Measurements from ENCODE around the gene PTPRE.

GRCh38 chr10:128036746-128037543 is 130.0 kb downstream of the PTPRE start:
- TF ChIP-seq CTCF (IDR thresholded peaks at IDR 0.05; ENCODE audit: insufficient read depth, low read length) (no peak), GABPA (IDR thresholded peaks at IDR 0.05; ENCODE audit: low read depth) (no peak), POLR2AphosphoS5 (IDR thresholded peaks at IDR 0.05; ENCODE audit: low read depth) (no peak), SPI1 (IDR thresholded peaks at IDR 0.05; ENCODE audit: borderline replicate concordance, low read depth) (no peak), REST (IDR thresholded peaks at IDR 0.05; ENCODE audit: insufficient replicate concordance, low read depth) (no peak)

Data from HL-60 (cell line).